GM21825 (cell line): ENCODE data around the gene MTIF2.
A peak's percentile ranks its signal among the peaks of the same experiment; 100 is the strongest.
"Not testable (repeated sequence)": the region's sequence is repeated elsewhere in the genome, so short reads cannot be mapped to it uniquely, and the experiment has no call there.

Experiments
- ATAC-seq: cut with Tn5 transposase; IDR thresholded peaks from one replicate; pipeline ENCODE4 v1.9.1; 2021; ENCODE audit warnings: mild to moderate bottlenecking, moderate library complexity; ENCODE audit not compliant: unreplicated experiment

MTIF2 gene, protein sequence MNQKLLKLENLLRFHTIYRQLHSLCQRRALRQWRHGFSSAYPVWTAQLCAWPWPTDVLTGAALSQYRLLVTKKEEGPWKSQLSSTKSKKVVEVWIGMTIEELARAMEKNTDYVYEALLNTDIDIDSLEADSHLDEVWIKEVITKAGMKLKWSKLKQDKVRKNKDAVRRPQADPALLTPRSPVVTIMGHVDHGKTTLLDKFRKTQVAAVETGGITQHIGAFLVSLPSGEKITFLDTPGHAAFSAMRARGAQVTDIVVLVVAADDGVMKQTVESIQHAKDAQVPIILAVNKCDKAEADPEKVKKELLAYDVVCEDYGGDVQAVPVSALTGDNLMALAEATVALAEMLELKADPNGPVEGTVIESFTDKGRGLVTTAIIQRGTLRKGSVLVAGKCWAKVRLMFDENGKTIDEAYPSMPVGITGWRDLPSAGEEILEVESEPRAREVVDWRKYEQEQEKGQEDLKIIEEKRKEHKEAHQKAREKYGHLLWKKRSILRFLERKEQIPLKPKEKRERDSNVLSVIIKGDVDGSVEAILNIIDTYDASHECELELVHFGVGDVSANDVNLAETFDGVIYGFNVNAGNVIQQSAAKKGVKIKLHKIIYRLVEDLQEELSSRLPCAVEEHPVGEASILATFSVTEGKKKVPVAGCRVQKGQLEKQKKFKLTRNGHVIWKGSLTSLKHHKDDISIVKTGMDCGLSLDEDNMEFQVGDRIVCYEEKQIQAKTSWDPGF

GRCh38 chr2:55268907-55269644 is at the start of gene MTIF2:
Gene MTIF2, minus strand, starts transcription at chr2:55269231. Its CDS starts 5,373 bp downstream, at chr2:55263858.
- ATAC-seq = peak; percentile 95

DNA sequence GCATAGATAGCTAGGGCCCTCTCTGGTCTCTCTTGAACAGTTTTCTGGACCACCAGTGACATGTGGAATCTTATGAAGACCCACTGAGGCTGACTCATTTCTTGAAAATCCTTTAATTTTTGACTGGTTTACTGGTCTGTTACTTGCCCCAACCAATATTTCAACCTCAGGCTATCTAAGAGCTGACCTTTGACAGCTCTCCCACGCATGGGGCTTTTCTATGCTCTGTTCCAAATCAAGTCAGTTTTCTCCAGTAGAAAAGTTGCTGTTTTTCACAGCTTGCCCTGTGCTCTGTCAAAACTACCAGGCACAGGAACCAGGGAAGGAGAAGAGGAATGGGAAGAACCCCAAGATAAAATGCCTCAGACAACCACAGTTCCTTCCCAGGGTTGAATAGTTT is 46.0 kb upstream of the MTIF2 start:
- ATAC-seq = no peak

GRCh38 chr2:55311444-55311870 is 42.4 kb upstream of the MTIF2 start:
- peak; percentile 91 for ATAC-seq

- no peak for ATAC-seq
Measured at GRCh38 chr2:55309446-55309845, 40.4 kb upstream of the MTIF2 start.

DNA sequence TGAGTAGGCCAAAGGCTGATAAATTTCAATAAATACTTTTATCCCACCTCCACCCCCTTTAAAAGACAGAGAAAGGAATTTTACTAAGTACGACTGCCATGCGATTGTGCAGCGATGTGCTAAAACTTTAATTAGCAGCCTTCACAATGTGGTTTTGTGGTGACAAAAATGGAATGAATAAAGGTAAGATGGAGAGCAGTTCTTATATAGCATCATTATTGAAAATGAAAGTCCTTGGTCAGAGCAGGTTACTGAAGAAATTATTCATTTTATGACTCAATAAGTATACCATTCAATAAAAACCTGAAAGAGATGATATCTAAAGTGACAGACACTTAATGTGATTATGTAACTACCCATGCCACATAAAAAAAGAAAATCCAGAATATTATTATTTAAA is 33.2 kb upstream of the MTIF2 start:
- ATAC-seq = peak; percentile 59

DNA sequence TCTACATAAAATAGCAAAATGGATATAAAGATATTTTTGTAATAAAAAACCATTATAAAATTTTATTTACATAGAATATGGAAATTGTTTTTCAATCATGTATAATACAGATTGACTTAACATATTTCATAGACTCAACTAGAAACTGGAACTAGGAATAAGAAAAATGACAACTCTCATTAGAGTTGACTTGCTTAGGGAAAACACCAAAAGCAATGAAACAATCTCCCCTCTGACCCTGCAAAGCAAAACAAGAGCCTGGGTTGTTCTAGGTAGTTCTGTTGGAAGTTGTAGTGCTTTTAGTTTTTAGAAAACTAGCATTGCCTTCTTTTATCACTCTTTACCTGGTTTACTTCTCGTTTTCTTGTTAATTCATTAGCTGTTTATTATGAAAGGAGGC is 32.2 kb upstream of the MTIF2 start:
- peak; percentile 69 for ATAC-seq

- no peak for ATAC-seq
Measured at GRCh38 chr2:55296393-55296792, 27.4 kb upstream of the MTIF2 start.

- no peak for ATAC-seq
Measured at GRCh38 chr2:55283083-55283482, 14.1 kb upstream of the MTIF2 start.

GRCh38 chr2:55282110-55282917 is 13.3 kb upstream of the MTIF2 start:
- peak; percentile 98 for ATAC-seq

DNA sequence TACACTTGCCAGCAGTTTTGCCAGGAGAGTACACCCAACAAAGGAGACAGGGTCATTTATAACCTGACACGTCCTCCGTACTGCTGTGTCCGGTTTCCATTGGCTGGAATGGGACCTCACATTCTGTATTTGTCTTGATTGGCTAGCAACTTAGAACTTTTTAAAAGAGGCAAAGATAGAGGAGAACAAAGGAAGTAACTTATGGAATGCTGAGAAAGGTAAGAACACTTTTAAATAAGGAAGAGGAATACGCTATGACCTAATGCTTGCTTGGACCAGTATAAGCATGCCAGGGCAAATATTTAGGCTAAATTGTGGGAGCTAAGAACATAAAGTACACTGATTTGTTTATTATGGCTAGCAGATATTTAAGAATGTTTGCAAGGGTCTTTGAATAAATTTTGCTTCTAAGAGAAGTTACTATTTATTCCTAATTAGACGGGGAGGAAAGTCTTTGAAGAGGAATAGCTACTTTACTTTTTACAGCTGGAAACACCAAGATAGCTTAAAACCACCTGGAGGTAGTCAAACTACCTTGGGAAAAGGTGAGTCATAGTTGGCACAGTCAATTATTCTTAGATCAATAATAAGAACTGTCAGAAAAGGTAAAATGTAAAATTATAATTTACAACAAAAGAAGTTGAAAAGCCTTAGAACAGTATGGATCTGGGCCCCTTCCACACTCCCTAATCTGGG is 12.0 kb upstream of the MTIF2 start:
- ATAC-seq = not testable (repeated sequence)

DNA sequence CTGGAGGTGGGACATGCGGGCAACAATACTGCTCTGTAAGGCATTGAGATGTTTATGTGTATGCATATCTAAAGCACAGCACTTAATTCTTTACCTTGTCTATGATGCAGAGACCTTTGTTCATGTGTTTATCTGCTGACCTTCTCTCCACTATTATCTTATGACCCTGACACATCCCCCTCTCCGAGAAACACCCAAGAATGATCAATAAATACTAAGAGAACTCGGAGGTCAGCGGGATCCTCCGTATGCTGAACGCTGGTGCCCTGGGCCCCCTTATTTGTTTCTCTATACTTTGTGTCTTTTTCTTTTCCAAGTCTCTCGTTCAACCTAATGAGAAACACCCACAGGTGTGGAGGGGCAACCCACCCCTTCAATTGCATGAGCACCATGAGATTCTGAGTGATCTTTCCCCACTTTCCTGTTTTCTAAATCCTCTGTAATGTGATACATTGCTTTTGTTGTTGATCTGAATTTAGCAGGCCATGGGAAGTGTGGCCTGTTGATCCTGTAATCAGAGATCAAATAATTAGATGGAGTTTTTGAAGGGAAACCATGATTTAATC is 10.9 kb upstream of the MTIF2 start:
- ATAC-seq = not testable (repeated sequence)

DNA sequence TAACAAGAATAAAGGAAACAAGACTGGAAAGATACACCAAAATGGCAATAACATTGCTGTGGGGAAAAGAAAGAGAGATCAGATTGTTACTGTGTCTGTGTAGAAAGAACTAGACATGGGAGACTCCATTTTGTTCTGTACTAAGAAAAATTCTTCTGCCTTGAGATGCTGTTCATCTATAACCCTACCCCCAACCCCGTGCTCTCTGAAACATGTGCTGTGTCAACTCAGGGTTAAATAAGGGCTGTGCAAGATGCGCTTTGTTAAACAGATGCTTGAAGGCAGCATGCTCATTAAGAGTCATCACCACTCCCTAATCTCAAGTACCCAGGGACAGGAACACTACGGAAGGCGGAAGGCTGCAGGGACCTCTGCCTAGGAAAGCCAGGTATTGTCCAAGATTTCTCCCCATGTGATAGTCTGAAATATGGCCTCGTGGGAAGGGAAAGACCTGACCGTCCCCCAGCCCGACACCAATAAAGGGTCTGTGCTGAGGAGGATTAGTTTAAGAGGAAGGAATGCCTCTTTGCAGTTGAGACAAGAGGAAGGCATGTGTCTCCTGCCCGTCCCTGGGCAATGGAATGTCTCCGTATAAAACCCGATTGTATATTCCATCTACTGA is 10.3 kb upstream of the MTIF2 start:
- not testable (repeated sequence) for ATAC-seq

- no peak for ATAC-seq
Measured at GRCh38 chr2:55277310-55277709, 8.3 kb upstream of the MTIF2 start.

DNA sequence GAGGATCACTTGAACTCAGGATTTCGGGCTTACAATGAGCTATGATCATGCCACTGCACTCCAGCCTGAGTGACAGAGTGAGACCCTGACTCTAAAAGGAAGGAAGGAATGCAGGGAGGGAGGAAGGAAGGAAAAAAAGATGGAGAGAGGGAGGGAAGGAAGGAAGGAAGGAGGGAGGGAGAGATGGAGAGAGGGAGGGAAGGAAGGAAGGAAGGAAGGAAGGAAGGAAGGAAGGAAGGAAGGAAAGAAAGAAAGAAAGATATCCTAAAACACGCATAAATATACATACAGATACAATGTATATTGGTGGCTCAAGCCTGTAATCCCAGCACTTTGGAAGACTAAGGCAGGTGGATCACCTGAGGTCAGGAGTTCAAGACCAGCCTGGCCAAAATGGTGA is 5.3 kb upstream of the MTIF2 start:
- not testable (repeated sequence) for ATAC-seq

GRCh38 chr2:55269645-55269990 is 587 bp upstream of the MTIF2 start:
- ATAC-seq = no peak

DNA sequence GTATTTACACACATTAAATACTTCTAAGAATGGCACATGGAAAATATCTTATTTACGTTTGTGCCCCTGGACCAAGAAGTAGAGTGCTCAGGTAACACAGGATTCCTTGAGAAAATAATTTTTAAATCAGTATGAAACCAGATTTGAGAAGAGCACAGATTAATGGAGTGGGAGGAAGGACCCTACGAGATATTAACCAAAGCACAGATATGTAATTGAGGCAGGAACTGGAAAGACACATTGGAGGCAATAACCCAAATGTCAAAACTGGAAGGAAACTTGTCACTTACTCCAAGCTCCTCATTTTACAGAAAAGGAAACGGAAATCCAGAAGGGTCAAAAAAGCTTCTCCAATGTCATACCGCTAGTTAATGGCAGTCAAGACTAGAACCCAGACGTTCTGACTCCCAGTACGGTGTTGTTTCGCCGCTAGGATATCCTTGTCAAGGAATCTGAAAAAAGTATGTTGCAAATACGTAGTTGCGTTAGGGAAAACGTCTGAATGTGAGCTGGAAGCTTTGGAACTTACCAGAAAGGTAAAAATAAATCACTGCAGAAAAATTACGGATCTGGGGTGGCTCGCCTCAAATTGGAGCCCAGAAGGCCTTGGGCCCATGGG is 634 bp downstream of the MTIF2 start:
- ATAC-seq = peak; percentile 3

- ATAC-seq = not testable (repeated sequence)
Measured at GRCh38 chr2:55259586-55259985, 9.4 kb downstream of the MTIF2 start.

GRCh38 chr2:55252832-55253231 is 16.2 kb downstream of the MTIF2 start:
- ATAC-seq = no peak

DNA sequence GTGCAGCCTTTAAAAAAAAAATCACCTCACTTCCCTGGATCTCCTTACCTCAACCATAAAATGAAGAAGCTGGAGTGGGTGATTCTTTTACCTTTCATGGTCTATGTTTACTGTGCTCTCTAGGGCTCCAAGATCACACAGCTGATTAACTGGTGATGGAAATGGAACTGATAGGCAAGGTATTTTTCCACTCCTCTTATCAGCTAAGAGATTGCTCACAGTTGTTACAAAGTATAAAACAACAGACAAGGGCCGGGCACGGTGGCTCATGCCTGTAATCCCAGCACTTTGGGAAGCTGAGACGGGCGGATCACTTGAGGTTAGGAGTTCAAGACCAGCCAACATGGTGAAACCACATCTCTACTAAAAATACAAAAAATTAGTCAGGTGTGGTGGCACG is 22.0 kb downstream of the MTIF2 start:
- ATAC-seq = no peak
